Measurements from ENCODE around the gene EIF5. TPM values are rescaled to one million over a fixed set of nuclear protein-coding genes. Genes with fewer than 3 reads are reported as not detected.

The EIF5 gene
- total and polyA plus RNA-seq, 2 experiments from 2014 or later, result 151 to 331 TPM

GRCh38 chr14:103347091-103347815, 13.2 kb downstream of the EIF5 start:
- Histone ChIP-seq H3K79me2 (no peaks in the 10 kb centered on the region), H3K36me3 (replicated peaks; ENCODE audit: insufficient read depth, low read depth) (peaks cover 2% of the 10 kb centered on the region), H3K9me3 (ENCODE audit: low read depth) (no peaks in the 10 kb centered on the region), H3K27ac (no peak overlapping the region), H3K27me3 (no peaks in the 10 kb centered on the region), H3K4me2 (no peak overlapping the region), H3K4me3 (no peak overlapping the region), H3K4me1 (ENCODE audit: insufficient read depth) (no peaks in the 10 kb centered on the region), H4K20me1 (ENCODE audit: insufficient read depth, poor library complexity, severe bottlenecking) (peaks cover 22% of the 10 kb centered on the region), H3K9me2 (replicated peaks; ENCODE audit: insufficient read depth) (no peaks in the 10 kb centered on the region), H2AFZ (no peak overlapping the region)
- TF ChIP-seq CTCF (IDR thresholded peaks at IDR 0.05; ENCODE audit: poor library complexity), result no peak
- TF ChIP-seq EZH2phosphoT487 (IDR thresholded peaks at IDR 0.05; ENCODE audit: low read depth, severe bottlenecking, unreplicated experiment), result no peak
- TF ChIP-seq EZH2 (IDR thresholded peaks at IDR 0.05; ENCODE audit: borderline replicate concordance), result no peak
- peak; percentile 18 for DNase-seq (ENCODE audit: low spot score)
- 49% methylated on average over 12 of the region's 12 CpGs for WGBS (ENCODE audit: low lambda C conversion rate, missing lambda C conversion rate)

- WGBS (ENCODE audit: low lambda C conversion rate, missing lambda C conversion rate), result 81% methylated on average over 5 of the region's 5 CpGs
- peaks cover 13% of the 10 kb centered on the region for H4K20me1 ChIP-seq (ENCODE audit: insufficient read depth, poor library complexity, severe bottlenecking)
- H3K4me3 ChIP-seq, result no peak overlapping the region
- H3K27me3 ChIP-seq, result no peaks in the 10 kb centered on the region
- no peaks in the 10 kb centered on the region for H3K9me2 ChIP-seq (replicated peaks; ENCODE audit: insufficient read depth)
- H3K27ac ChIP-seq, result no peak overlapping the region
- H3K9me3 ChIP-seq (ENCODE audit: low read depth), result no peaks in the 10 kb centered on the region
- no peak overlapping the region for H3K4me2 ChIP-seq
- no peaks in the 10 kb centered on the region for H3K79me2 ChIP-seq
- no peaks in the 10 kb centered on the region for H3K36me3 ChIP-seq (replicated peaks; ENCODE audit: insufficient read depth, low read depth)
- TF ChIP-seq EZH2 (IDR thresholded peaks at IDR 0.05; ENCODE audit: borderline replicate concordance) (no peak), EZH2phosphoT487 (IDR thresholded peaks at IDR 0.05; ENCODE audit: low read depth, severe bottlenecking, unreplicated experiment) (no peak), CTCF (IDR thresholded peaks at IDR 0.05; ENCODE audit: poor library complexity) (no peak)
- DNase-seq (ENCODE audit: low spot score), result no peak
- no peaks in the 10 kb centered on the region for H3K4me1 ChIP-seq (ENCODE audit: insufficient read depth)
- H2AFZ ChIP-seq, result no peak overlapping the region
These were observed 14.1 kb downstream of the EIF5 start for GRCh38 chr14:103348154-103348553.

- Histone ChIP-seq H3K79me2 (no peaks in the 10 kb centered on the region), H3K4me3 (no peak overlapping the region), H3K4me1 (ENCODE audit: insufficient read depth) (no peaks in the 10 kb centered on the region), H4K20me1 (ENCODE audit: insufficient read depth, poor library complexity, severe bottlenecking) (no peaks in the 10 kb centered on the region), H3K9me2 (replicated peaks; ENCODE audit: insufficient read depth) (no peaks in the 10 kb centered on the region), H2AFZ (no peak overlapping the region), H3K4me2 (no peak overlapping the region), H3K9me3 (ENCODE audit: low read depth) (no peaks in the 10 kb centered on the region), H3K27ac (no peak overlapping the region), H3K36me3 (replicated peaks; ENCODE audit: insufficient read depth, low read depth) (no peaks in the 10 kb centered on the region), H3K27me3 (no peaks in the 10 kb centered on the region)
- DNase-seq (ENCODE audit: low spot score), result no peak
- WGBS (ENCODE audit: low lambda C conversion rate, missing lambda C conversion rate), result 95% methylated on average over 13 of the region's 13 CpGs
- TF ChIP-seq EZH2phosphoT487 (IDR thresholded peaks at IDR 0.05; ENCODE audit: low read depth, severe bottlenecking, unreplicated experiment) (no peak), EZH2 (IDR thresholded peaks at IDR 0.05; ENCODE audit: borderline replicate concordance) (no peak), CTCF (IDR thresholded peaks at IDR 0.05; ENCODE audit: poor library complexity) (no peak)
These were observed 15.9 kb downstream of the EIF5 start for GRCh38 chr14:103349982-103350381.

Data from hepatocyte (in vitro differentiated cells).